Ishikawa (cell line): ENCODE measurements around the gene COX7A2.

Experiments
- CEBPB ChIP-seq: IDR thresholded peaks from 2 replicates; pipeline ENCODE4 v1.6.1; 2012
- CREB1 ChIP-seq: IDR thresholded peaks from 2 replicates; pipeline ENCODE4 v1.6.1; 2012; ENCODE audit warnings: low read depth
- EGR1 ChIP-seq: IDR thresholded peaks from 2 replicates; pipeline ENCODE4 v1.6.1; 2012
- EP300 ChIP-seq: IDR thresholded peaks from 2 replicates; pipeline ENCODE4 v1.6.1; 2012; ENCODE audit warnings: borderline replicate concordance
- FOXM1 ChIP-seq: IDR thresholded peaks from 2 replicates; pipeline ENCODE4 v1.6.1; 2012; ENCODE audit warnings: low read depth, borderline replicate concordance
- MAX ChIP-seq: IDR thresholded peaks from 2 replicates; pipeline ENCODE4 v1.6.1; 2012
- NFIC ChIP-seq: IDR thresholded peaks from 2 replicates; pipeline ENCODE4 v1.6.1; 2012
- RAD21 ChIP-seq: IDR thresholded peaks from 2 replicates; pipeline ENCODE4 v1.6.1; 2012; ENCODE audit warnings: low read depth
- TAF1 ChIP-seq: IDR thresholded peaks from 2 replicates; pipeline ENCODE4 v1.6.1; 2012; ENCODE audit warnings: low read depth, mild to moderate bottlenecking
- TCF12 ChIP-seq: IDR thresholded peaks from 2 replicates; pipeline ENCODE4 v1.6.1; 2012; ENCODE audit warnings: low read depth
- TEAD4 ChIP-seq: IDR thresholded peaks from 2 replicates; pipeline ENCODE4 v1.6.1; 2012
- USF1 ChIP-seq: IDR thresholded peaks from 2 replicates; pipeline ENCODE4 v1.6.1; 2012
- YY1 ChIP-seq: IDR thresholded peaks from 2 replicates; pipeline ENCODE4 v1.6.1; 2012; ENCODE audit warnings: low read depth
- ZBTB7A ChIP-seq: IDR thresholded peaks from 2 replicates; pipeline ENCODE4 v1.6.1; 2012; ENCODE audit warnings: low read depth
- TF ChIP-seq, protein P1 (sequence below): IDR thresholded peaks from 2 replicates; pipeline ENCODE4 v1.6.1; 2012; ENCODE audit warnings: low read depth, mild to moderate bottlenecking

COX7A2 gene

GRCh38 chr6:75257343-75258087 is 13.9 kb upstream of the COX7A2 start:
- TF ChIP-seq EGR1 (no peak), TEAD4 (no peak), ZBTB7A (no peak), RAD21 (no peak), NFIC (no peak), TAF1 (no peak), EP300 (no peak), FOXM1 (no peak), CREB1 (no peak), USF1 (no peak), YY1 (no peak), TCF12 (no peak), CEBPB (no peak), MAX (no peak)
- TF ChIP-seq, protein P1, sequence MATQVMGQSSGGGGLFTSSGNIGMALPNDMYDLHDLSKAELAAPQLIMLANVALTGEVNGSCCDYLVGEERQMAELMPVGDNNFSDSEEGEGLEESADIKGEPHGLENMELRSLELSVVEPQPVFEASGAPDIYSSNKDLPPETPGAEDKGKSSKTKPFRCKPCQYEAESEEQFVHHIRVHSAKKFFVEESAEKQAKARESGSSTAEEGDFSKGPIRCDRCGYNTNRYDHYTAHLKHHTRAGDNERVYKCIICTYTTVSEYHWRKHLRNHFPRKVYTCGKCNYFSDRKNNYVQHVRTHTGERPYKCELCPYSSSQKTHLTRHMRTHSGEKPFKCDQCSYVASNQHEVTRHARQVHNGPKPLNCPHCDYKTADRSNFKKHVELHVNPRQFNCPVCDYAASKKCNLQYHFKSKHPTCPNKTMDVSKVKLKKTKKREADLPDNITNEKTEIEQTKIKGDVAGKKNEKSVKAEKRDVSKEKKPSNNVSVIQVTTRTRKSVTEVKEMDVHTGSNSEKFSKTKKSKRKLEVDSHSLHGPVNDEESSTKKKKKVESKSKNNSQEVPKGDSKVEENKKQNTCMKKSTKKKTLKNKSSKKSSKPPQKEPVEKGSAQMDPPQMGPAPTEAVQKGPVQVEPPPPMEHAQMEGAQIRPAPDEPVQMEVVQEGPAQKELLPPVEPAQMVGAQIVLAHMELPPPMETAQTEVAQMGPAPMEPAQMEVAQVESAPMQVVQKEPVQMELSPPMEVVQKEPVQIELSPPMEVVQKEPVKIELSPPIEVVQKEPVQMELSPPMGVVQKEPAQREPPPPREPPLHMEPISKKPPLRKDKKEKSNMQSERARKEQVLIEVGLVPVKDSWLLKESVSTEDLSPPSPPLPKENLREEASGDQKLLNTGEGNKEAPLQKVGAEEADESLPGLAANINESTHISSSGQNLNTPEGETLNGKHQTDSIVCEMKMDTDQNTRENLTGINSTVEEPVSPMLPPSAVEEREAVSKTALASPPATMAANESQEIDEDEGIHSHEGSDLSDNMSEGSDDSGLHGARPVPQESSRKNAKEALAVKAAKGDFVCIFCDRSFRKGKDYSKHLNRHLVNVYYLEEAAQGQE = no peak

DNA sequence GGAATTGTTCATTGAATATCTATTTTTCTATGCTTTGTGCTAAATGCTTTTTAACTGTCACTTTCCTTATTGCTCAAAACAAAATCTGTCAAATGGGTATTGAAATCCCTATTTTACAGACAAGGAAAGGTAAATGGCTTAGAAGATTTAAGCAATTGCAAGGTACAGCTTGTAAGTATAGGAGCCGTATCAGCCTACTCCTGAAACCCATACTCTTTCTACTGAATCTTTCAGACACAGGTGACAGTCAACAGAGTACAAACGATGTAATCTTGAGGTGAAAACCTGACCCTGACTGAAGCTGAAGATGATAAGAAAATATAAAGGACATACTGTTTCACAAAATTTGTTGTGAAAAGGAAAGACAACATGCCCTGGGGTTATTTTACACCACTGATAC is 7.0 kb upstream of the COX7A2 start:
- TF ChIP-seq USF1 (no peak), RAD21 (no peak), CEBPB (no peak), NFIC (no peak), EGR1 (no peak), TEAD4 (no peak), EP300 (no peak), TCF12 (no peak), YY1 (no peak), MAX (no peak), ZBTB7A (no peak), FOXM1 (no peak), TAF1 (no peak), CREB1 (no peak)
- TF ChIP-seq, protein P1 = no peak

- TF ChIP-seq CREB1 (no peak), NFIC (no peak), MAX (no peak)
Observed at GRCh38 chr6:75249837-75250236, 6.2 kb upstream of the COX7A2 start.

DNA sequence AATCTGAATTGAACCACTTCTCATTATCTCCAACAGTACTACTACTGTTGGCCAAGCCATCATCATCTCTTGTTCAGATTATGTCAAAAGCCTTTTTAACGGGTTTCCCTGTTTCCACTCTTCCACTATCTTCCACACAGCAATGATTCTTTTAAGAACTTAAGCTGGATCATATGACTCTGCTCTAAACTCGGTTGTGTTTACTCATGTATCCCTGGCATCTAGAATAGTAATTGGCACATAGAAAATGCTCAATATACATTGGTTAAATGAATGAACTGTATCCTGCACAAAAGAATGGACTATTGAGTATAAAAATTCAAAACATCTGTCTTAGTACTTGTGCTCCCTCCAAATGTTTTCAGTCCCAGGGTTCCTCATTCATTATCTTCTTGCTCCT is 2.8 kb upstream of the COX7A2 start:
- no peak for TF ChIP-seq USF1
- TF ChIP-seq FOXM1 = no peak
- no peak for TF ChIP-seq ZBTB7A
- TF ChIP-seq MAX = no peak
- no peak for TF ChIP-seq TAF1
- TF ChIP-seq TCF12 = no peak
- TF ChIP-seq EP300 = no peak
- TF ChIP-seq, protein P1 = no peak
- no peak for TF ChIP-seq NFIC
- TF ChIP-seq EGR1 = no peak
- no peak for TF ChIP-seq CEBPB
- no peak for TF ChIP-seq RAD21
- no peak for TF ChIP-seq YY1
- TF ChIP-seq CREB1 = no peak
- TF ChIP-seq TEAD4 = no peak
